ENCODE results near the gene SPATA31D1. TPM values are rescaled to one million over a fixed set of nuclear protein-coding genes. Genes with fewer than 3 reads are reported as not detected.

The SPATA31D1 gene
- under 0.01 TPM in 1 of 2 replicates, not detected in the other for total RNA-seq

DNA sequence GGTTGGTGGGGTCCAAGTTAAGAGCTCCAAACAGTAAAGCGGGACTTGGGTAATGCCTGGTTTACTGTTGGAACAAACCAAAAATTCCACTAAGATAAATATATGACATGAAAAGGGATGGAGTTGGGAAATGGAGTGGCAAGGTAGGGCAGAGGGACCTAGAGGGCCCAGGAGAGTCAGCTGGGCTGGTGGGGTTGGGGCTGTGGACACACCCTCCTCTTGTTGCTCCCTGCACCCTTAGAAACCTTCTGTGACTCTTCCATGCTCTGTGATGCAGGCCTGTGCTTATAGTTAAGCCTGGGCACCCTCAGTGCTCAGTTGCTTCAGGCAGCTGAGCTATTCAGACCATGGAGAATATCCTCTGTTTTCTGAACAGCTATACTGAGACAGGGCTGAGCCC lies at the start of gene SPATA31D1:
Gene SPATA31D1 (plus strand): TSS at position 301 of the 400 bp plus-strand sequence. CDS start 47 bp downstream, at position 348.

DNA sequence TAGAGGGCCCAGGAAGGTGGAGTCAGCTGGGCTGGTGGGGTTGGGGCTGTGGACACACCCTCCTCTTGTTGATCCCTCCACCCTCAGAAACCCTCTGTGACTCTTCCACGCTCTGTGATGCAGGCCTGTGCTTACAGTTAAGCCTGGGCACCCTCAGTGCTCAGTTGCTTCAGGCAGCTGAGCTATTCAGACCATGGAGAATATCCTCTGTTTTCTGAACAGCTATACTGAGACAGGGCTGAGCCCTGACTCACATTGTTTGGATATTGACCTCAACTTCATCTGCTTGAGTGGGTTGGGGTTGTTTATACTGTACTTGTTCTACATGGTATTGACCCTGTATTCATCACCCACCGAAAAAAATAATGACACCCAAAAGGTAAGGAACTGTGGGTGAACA lies 45.2 kb upstream of the SPATA31D1 start, which contains the start of gene SPATA31D3:
Gene SPATA31D3 (plus strand): TSS at position 108 of the 400 bp plus-strand sequence. CDS start 86 bp downstream, at position 194.

Other genes starting within 250 kb of the SPATA31D1 start
- not detected in 2 replicates for gene SPATA31D4, start 60.3 kb upstream of the SPATA31D1 start, total RNA-seq
- gene SPATA31D3, start 45.3 kb upstream of the SPATA31D1 start, total RNA-seq, result not detected in 2 replicates

All from tracheal epithelial cell (primary cell).